Activated B cell treated with CpG ODN at 0.5 μM for 24 hours (primary cell): Measurements from ENCODE around the gene TBC1D2B. TPM values are rescaled to one million over a fixed set of nuclear protein-coding genes. Genes with fewer than 3 reads are reported as not detected.
A peak's percentile ranks its signal among the peaks of the same experiment; 100 is the strongest.

Experiments
- ATAC-seq: fragments of 200-7000 bp; cut with Tn5 transposase; one replicate; pipeline ENCODE4 v1.10.0; 2021; ENCODE audit warnings: low read depth, mild to moderate bottlenecking, moderate library complexity
- CTCF ChIA-PET: fragments of 350-600 bp; sonication (Branson Sonifier 250); formaldehyde crosslinking; loops from one replicate; lab custom pipeline; 2021; ENCODE audit warnings: antibody characterized with exemption; lab: Charles Lee
- POLR2A ChIA-PET: fragments of 350-600 bp; sonication (Branson Sonifier 250); formaldehyde crosslinking; loops from one replicate; lab custom pipeline; 2021; ENCODE audit warnings: antibody characterized with exemption; lab: Charles Lee
- DNase-seq: peaks from one replicate; pipeline ENCODE4 v3.0.0; 2022
- H3K27ac Mint-ChIP-seq: one replicate; pipeline ENCODE4 v1.8.0; 2020; ENCODE audit warnings: mixed read lengths
- H3K27me3 Mint-ChIP-seq: one replicate; pipeline ENCODE4 v1.8.0; 2021; ENCODE audit warnings: mixed read lengths
- H3K36me3 Mint-ChIP-seq: one replicate; pipeline ENCODE4 v1.8.0; 2021; ENCODE audit warnings: low read depth, mixed read lengths
- H3K4me1 Mint-ChIP-seq: one replicate; pipeline ENCODE4 v1.8.0; 2021; ENCODE audit warnings: mixed read lengths
- H3K4me3 Mint-ChIP-seq: one replicate; pipeline ENCODE4 v1.8.0; 2020; ENCODE audit warnings: mild to moderate bottlenecking, mixed read lengths
- H3K9me3 Mint-ChIP-seq: one replicate; pipeline ENCODE4 v1.8.0; 2020; ENCODE audit warnings: mixed read lengths
- CTCF ChIP-seq: fragments of 200-600 bp; IDR thresholded peaks from one replicate; pipeline ENCODE4 v1.8.0; 2022; ENCODE audit warnings: antibody characterized with exemption, mild to moderate bottlenecking
- intact Hi-C: fragments of 100-400 bp; cut with micrococcal nuclease; formaldehyde crosslinking; loops from one replicate; pipeline ENCODE4 v1.15.1; 2024
- total RNA-seq: library from RNA; stranded (reverse); gene quantifications from 2 replicates; pipeline ENCODE4 v1.2.3, GENCODE V29; 2022

The TBC1D2B gene
- total RNA-seq, 1 donor from 2014 or later, result 13.7 TPM

GRCh38 chr15:78023865-78024518, 53.5 kb downstream of the TBC1D2B start:
- Mint-ChIP-seq H3K4me1 (peaks cover 5% of the 10 kb centered on the region), H3K27ac (no peak overlapping the region), H3K4me3 (no peak overlapping the region), H3K27me3 (no peaks in the 10 kb centered on the region), H3K9me3 (no peaks in the 10 kb centered on the region), H3K36me3 (peaks cover 48% of the 10 kb centered on the region)
- ATAC-seq (no peak), DNase-seq (no peak)
- ChIA-PET CTCF (no interaction called here), POLR2A (interaction anchor here (0.6 kb wide), 1 partner anchor 13 kb away, joined by 3 read pairs; no protein-coding TSS in a partner anchor)
- intact Hi-C loops, result no loop called here
- no peak for TF ChIP-seq CTCF

DNA sequence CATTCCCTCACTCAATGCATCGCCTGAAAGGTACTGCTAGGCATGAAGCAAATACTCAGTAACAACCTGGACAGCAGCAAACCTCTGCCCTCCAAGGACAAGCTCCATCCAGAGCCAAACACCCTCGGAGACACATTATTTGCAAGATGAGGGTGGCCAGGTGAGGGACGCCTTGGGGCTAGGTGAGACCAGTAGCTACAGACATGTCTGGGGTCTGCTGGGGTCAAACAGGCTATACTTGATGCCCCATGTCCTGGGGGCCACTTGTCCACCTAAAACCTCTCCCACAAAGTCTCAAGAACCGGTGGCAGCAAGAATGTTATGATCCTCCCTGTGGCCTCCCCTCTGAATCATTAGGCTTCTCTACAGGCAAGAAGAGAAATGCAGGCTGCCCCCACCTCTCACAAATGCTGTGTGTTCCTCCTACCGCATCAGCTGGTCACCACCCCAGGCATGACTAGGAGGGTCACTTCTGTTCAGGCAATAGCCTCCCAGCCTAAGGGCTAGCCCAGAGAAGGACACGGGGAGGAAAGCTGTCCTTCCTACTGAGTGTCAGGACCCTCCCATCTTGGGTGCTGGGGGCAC, 54.3 kb downstream of the TBC1D2B start:
- CTCF ChIA-PET, result no interaction called here
- no peak for DNase-seq
- no peak for ATAC-seq
- TF ChIP-seq CTCF, result no peak
- Mint-ChIP-seq H3K4me3 (no peak overlapping the region), H3K27me3 (no peaks in the 10 kb centered on the region), H3K36me3 (peaks cover 44% of the 10 kb centered on the region), H3K9me3 (no peaks in the 10 kb centered on the region), H3K4me1 (peaks cover 13% of the 10 kb centered on the region), H3K27ac (no peak overlapping the region)
- POLR2A ChIA-PET, result no interaction called here
- intact Hi-C loops, result no loop called here

GRCh38 chr15:78021761-78022160, 55.8 kb downstream of the TBC1D2B start:
- intact Hi-C loops, result no loop called here
- no peaks in the 10 kb centered on the region for H3K27me3 Mint-ChIP-seq
- H3K4me1 Mint-ChIP-seq, result peaks cover 13% of the 10 kb centered on the region
- H3K4me3 Mint-ChIP-seq, result no peak overlapping the region
- POLR2A ChIA-PET, result no interaction called here
- no peak overlapping the region for H3K27ac Mint-ChIP-seq
- ATAC-seq (no peak), DNase-seq (no peak)
- CTCF ChIA-PET, result no interaction called here
- no peaks in the 10 kb centered on the region for H3K9me3 Mint-ChIP-seq
- H3K36me3 Mint-ChIP-seq, result peaks cover 42% of the 10 kb centered on the region
- no peak for TF ChIP-seq CTCF

- intact Hi-C loops, result no loop called here
- Mint-ChIP-seq H3K4me1 (peaks cover 13% of the 10 kb centered on the region), H3K27ac (no peak overlapping the region), H3K27me3 (no peaks in the 10 kb centered on the region), H3K36me3 (peaks cover 48% of the 10 kb centered on the region), H3K4me3 (no peak overlapping the region), H3K9me3 (no peaks in the 10 kb centered on the region)
- ATAC-seq (no peak), DNase-seq (no peak)
- no peak for TF ChIP-seq CTCF
- ChIA-PET POLR2A (interaction anchor here (1.5 kb wide), 1 partner anchor 26 kb away, joined by 4 read pairs; no protein-coding TSS in a partner anchor), CTCF (interaction anchor here (1.0 to 1.8 kb wide), 2 partner anchors 88 to 220 kb away, joined by 4 to 7 read pairs; no protein-coding TSS in a partner anchor)
Observed at GRCh38 chr15:78020007-78020406, 57.5 kb downstream of the TBC1D2B start.

GRCh38 chr15:78018946-78019644, 58.4 kb downstream of the TBC1D2B start:
- no peak for TF ChIP-seq CTCF
- H3K9me3 Mint-ChIP-seq, result no peaks in the 10 kb centered on the region
- intact Hi-C loops, result loop anchor here (1.0 to 5.0 kb wide), 3 partner anchors 15 to 58 kb away; partner anchors contain the start of gene TBC1D2B
- no peaks in the 10 kb centered on the region for H3K27me3 Mint-ChIP-seq
- H3K4me3 Mint-ChIP-seq, result peak overlapping the region; percentile 16
- peak overlapping the region; percentile 50 for H3K27ac Mint-ChIP-seq
- peaks cover 13% of the 10 kb centered on the region for H3K4me1 Mint-ChIP-seq
- ChIA-PET CTCF (interaction anchor here (1.0 to 1.8 kb wide), 6 partner anchors 19 to 221 kb away, joined by 3 to 8 read pairs (median 4); no protein-coding TSS in a partner anchor), POLR2A (interaction anchor here (0.5 to 1.5 kb wide), 5 partner anchors 25 to 902 kb away, joined by 3 to 5 read pairs (median 4); no protein-coding TSS in a partner anchor)
- ATAC-seq, result peak; percentile 99
- H3K36me3 Mint-ChIP-seq, result peaks cover 45% of the 10 kb centered on the region
- peak; percentile 32 for DNase-seq
